Uterus (tissue), 2 donors: Measurements from ENCODE around the gene MINDY4B.

Experiments used
- POLR2A ChIP-seq, 2 donors: fragments of 450-650 bp; IDR thresholded peaks; one replicate each; pipeline ENCODE4 v1.6.1; 2016; ENCODE audit warnings: antibody characterized with exemption in 2 of 2, mild to moderate bottlenecking in 1 of 2, moderate library complexity in 1 of 2
- TF ChIP-seq, protein P1 (sequence below), 4 experiments: fragments of 200-600 bp in 2 of 4; fragments of 450-650 bp in 2 of 4; sonication (generic) in 2 of 4; IDR thresholded peaks; one replicate each; pipeline ENCODE4 v1.5.1; 2016 to 2019; ENCODE audit warnings: antibody characterized with exemption in 4 of 4, mild to moderate bottlenecking in 2 of 4, moderate library complexity in 1 of 4

DNA sequence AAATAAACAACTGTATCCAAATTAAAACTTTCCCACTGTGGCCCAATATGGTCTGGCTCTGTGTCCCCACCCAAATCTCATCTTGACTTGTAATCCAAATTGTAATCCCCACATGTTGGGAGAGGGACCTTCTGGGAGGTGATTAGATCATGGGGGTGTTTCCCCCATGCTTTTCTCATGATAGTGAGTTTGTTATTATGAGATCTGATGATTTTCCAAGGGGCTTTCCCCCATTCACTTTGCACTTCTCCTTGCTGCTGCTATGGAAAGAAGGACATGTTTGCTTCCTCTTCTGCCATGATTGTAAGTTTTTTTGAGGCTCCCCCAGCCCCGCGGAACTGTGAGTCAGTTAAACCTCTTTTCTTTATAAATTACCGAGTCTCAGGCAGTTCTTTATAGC, 55.0 kb downstream of the MINDY4B start:
- TF ChIP-seq POLR2A (IDR thresholded peaks at IDR 0.05) = no peak
- TF ChIP-seq, protein P1, sequence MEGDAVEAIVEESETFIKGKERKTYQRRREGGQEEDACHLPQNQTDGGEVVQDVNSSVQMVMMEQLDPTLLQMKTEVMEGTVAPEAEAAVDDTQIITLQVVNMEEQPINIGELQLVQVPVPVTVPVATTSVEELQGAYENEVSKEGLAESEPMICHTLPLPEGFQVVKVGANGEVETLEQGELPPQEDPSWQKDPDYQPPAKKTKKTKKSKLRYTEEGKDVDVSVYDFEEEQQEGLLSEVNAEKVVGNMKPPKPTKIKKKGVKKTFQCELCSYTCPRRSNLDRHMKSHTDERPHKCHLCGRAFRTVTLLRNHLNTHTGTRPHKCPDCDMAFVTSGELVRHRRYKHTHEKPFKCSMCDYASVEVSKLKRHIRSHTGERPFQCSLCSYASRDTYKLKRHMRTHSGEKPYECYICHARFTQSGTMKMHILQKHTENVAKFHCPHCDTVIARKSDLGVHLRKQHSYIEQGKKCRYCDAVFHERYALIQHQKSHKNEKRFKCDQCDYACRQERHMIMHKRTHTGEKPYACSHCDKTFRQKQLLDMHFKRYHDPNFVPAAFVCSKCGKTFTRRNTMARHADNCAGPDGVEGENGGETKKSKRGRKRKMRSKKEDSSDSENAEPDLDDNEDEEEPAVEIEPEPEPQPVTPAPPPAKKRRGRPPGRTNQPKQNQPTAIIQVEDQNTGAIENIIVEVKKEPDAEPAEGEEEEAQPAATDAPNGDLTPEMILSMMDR (IDR thresholded peaks at IDR 0.05) = no peak
